WI38 (cell line): Measurements from ENCODE around the gene NCOA5.

Experiments used
- H3K4me3 ChIP-seq: 2 replicates; pipeline ENCODE4 v1.5.1; 2011; ENCODE audit warnings: low read depth, mild to moderate bottlenecking, control low read depth, low read length
- TF ChIP-seq, protein P1 (sequence below): IDR thresholded peaks from 2 replicates; pipeline ENCODE4 v1.5.1; 2012; ENCODE audit warnings: low read depth, mild to moderate bottlenecking, control low read depth, low read length

Gene NCOA5

DNA sequence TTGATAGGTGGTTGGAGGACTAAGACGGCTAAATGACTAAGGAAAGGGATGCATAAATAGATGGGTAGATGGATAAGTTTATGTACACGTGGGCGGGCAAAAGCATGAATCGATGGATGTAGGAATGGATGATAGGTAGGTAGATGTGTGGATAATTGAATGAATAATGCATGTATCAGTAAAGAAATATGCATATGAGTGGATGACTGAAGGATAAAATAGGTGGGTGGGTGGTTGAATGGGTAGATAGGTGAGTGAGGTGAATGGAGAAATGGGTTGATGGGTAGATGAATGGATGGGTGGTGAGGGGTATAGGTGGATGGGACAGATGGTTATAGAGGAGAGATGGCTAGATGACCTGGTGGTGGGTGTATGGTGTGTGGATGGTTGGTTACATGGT is 40.6 kb downstream of the NCOA5 start:
- TF ChIP-seq, protein P1, sequence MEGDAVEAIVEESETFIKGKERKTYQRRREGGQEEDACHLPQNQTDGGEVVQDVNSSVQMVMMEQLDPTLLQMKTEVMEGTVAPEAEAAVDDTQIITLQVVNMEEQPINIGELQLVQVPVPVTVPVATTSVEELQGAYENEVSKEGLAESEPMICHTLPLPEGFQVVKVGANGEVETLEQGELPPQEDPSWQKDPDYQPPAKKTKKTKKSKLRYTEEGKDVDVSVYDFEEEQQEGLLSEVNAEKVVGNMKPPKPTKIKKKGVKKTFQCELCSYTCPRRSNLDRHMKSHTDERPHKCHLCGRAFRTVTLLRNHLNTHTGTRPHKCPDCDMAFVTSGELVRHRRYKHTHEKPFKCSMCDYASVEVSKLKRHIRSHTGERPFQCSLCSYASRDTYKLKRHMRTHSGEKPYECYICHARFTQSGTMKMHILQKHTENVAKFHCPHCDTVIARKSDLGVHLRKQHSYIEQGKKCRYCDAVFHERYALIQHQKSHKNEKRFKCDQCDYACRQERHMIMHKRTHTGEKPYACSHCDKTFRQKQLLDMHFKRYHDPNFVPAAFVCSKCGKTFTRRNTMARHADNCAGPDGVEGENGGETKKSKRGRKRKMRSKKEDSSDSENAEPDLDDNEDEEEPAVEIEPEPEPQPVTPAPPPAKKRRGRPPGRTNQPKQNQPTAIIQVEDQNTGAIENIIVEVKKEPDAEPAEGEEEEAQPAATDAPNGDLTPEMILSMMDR: no peak
- H3K4me3 ChIP-seq: no peak overlapping the region

- TF ChIP-seq, protein P1: no peak
- no peak overlapping the region for H3K4me3 ChIP-seq
Observed at GRCh38 chr20:46047821-46048220, 41.9 kb downstream of the NCOA5 start.

DNA sequence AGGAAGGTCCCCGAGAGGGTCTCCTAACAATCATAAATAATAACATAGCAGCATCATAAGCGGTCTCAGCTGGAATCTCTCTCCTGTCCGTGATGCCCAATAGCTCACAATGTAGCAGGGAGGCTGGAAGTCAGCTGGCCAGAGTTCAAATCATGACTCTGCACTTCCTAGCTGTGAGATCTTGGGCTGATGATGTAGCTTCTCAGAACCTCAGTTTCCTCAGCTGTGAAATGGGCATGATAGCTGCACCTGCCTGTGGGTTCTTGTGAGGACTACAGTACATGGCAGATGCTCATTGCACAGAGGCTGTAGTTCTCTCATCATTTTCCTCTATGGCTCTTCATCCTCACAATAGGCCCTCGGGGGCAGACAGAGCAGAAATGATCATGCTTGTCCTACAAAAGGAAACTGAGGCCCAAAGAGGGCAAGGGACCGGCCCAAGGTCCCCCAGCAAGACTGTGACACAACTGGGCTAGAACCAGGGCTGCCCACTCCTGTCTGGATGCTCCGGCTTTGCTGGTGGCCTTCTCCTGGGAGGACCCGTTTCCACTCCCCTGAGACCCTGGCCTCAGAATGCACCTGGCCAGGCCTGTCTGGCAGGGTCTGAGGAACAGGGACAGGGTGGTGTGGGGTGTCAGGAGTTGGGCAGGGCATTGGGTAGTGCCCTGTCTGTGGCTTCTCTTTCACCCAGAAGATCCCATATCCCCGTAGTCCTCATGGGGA is 43.0 kb downstream of the NCOA5 start:
- no peak overlapping the region for H3K4me3 ChIP-seq
- TF ChIP-seq, protein P1: no peak

DNA sequence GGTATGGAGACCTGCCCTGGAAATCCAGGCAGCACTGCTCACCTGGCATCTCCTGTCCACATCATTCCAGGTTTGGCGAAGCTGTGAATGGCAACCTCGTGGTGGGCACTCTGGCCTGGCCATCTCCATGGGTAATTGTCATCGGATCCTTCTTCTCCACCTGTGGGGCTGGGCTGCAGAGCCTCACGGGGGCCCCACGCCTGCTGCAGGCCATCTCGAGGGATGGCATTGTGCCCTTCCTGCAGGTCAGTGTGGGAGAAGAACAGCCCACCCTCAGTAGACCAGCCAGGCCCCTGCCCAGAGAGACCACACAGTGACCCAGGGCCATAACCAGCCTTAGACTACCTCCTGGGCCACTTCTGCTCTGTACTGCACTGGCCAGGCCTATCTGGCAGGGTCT is 44.9 kb downstream of the NCOA5 start:
- TF ChIP-seq, protein P1: no peak
- H3K4me3 ChIP-seq: no peak overlapping the region

DNA sequence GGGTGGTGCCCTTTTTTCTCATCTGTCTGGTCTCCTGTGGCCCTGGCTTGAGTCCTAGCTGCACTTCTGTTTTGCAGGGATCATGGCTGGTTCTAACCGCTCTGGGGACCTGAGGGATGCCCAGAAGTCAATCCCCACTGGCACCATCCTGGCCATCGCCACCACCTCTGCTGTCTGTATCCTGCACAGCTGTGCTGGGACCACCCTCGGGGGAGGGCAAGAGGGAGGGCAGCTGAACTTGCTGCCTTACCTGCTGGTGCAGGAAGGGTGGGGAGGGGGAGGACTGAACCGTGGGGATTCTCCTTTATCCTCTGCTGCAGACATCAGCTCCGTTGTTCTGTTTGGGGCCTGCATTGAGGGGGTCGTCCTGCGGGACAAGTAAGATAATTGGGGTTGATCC is 46.2 kb downstream of the NCOA5 start:
- TF ChIP-seq, protein P1: no peak
- H3K4me3 ChIP-seq: no peak overlapping the region

GRCh38 chr20:46040902-46041535 is 48.7 kb downstream of the NCOA5 start:
- no peak overlapping the region for H3K4me3 ChIP-seq
- TF ChIP-seq, protein P1: no peak

DNA sequence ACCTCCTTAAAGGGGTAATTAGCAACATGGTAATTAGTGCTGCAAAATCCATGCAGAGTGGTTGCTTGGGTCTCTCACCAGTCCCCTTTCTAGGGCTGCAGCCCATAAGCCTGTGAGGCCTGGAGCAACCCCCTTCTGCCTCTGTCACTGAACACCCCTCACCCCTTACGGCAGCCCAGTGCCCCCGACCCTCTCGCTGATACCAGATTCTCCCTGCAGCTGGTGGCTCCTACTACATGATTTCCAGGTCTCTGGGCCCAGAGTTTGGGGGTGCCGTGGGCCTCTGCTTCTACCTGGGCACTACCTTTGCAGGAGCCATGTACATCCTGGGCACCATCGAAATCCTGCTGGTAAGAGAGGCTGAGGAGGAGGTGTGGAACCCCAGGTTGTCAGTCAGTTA is 52.7 kb downstream of the NCOA5 start:
- H3K4me3 ChIP-seq: no peak overlapping the region
- TF ChIP-seq, protein P1: no peak
